ENCODE data around the gene TCOF1.

Gene TCOF1

DNA sequence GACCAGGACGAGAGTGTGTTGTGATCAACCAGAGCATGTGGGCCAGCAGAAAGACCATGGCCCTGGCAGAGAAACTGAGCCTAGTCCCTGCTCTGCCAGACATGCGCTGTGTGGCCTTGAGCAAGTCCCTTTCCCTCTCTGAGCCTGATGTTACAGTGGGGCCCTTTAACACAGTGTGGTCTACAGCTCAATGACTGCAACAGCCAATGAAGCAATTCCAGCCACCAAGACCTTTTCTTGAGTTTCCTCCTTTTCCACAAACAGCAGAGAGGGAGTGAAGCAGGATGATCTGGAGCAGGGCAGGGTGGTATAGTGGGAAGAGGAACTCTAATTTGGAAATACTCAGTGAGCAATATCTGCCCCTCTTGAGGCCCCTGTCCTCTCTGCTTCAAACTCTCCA is 29.0 kb upstream of the TCOF1 start:
- no peak for DNase-seq (ENCODE audit: low spot score in 2 of 2)
- no peak for ATAC-seq (replicated peaks; ENCODE audit: extremely low read depth, poor library complexity, severe bottlenecking)
- Mint-ChIP-seq H3K27me3 (peaks cover 9% of the 10 kb centered on the region), H3K4me3 (no peak overlapping the region), H3K27ac (ENCODE audit: low read depth) (no peak overlapping the region), H3K9me3 (no peaks in the 10 kb centered on the region), H3K36me3 (ENCODE audit: insufficient read depth) (no peaks in the 10 kb centered on the region), H3K4me1 (no peaks in the 10 kb centered on the region)

DNA sequence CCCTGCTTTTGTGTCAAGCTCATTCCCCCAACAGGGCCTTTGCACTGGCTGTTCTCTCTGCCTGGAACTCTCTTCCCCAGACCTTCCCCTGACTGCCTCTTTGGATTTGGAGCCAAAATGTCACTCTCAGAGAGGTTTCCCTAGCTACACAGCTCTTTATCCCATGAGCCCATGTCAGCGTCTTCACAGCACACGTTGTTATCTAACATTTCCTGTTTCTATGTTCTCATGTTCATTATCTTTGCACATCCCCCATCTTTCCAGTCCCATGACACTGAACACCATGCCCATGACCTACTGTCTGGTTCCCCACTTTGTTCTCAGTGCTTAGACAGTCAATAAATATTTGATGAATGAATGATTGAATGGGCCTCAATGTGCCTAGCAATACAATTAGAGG is 28.5 kb upstream of the TCOF1 start:
- no peaks in the 10 kb centered on the region for H3K4me1 Mint-ChIP-seq

DNA sequence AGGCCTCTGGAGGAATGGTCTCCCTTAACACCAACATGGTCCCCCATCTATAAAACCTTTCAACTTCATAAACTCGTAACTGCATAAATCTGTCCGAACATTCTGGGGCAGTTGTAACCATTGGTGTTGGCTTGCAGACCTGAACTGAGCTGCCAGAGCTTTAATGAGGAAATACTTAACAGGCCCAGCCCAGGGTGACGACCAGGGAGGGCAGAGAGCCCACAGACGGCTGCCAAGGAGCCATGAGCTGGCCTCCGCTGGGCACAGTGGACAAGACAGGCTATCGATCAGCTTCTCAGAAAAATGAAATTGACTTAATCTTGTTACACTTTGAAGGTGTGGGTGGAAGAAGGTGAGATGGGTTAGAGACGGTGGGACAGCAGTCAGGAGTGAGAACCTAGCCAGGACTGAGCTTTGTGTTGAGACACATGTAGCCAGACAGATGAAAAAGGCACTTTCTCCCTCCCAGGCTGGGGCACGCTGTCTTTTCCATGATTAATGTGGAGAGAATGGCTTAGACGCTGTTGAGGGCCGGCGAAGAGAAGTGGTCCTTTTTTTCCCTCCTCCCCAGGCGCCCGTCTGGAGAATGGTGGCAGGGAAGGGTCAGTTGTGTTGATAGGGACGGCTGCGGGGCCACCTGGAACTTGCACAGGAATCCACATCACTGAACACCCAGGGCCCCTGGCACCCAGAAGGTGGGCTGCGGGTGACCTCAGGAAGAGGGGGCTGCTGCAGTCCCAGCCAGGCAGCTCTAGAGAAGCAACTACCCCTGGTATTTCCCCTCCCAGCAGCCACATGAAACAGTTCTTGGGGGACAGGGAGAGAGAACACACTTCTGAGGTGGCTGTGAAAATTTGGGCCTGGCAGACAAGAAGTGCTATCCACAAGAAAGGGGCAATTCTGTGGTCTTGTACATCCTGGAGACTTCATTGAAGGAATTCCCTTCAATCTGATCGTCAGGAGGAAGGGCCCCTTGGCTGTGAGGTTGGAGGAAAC is 27.3 kb upstream of the TCOF1 start:
- H3K9me3 Mint-ChIP-seq = no peaks in the 10 kb centered on the region
- H3K4me1 Mint-ChIP-seq = no peaks in the 10 kb centered on the region
- peaks cover 9% of the 10 kb centered on the region for H3K27me3 Mint-ChIP-seq
- H3K36me3 Mint-ChIP-seq (ENCODE audit: insufficient read depth) = no peaks in the 10 kb centered on the region
- no peak for DNase-seq (ENCODE audit: low spot score in 2 of 2)
- ATAC-seq (replicated peaks; ENCODE audit: extremely low read depth, poor library complexity, severe bottlenecking) = no peak
- no peak overlapping the region for H3K27ac Mint-ChIP-seq (ENCODE audit: low read depth)
- no peak overlapping the region for H3K4me3 Mint-ChIP-seq

More for the DNA sequence above, 28.5 kb upstream of the TCOF1 start:
- ATAC-seq (replicated peaks; ENCODE audit: extremely low read depth, poor library complexity, severe bottlenecking) (no peak), DNase-seq (ENCODE audit: low spot score in 2 of 2) (no peak)
- H3K9me3 Mint-ChIP-seq = no peaks in the 10 kb centered on the region
- H3K4me3 Mint-ChIP-seq = no peak overlapping the region
- H3K27me3 Mint-ChIP-seq = peaks cover 9% of the 10 kb centered on the region
- no peak overlapping the region for H3K27ac Mint-ChIP-seq (ENCODE audit: low read depth)
- no peaks in the 10 kb centered on the region for H3K36me3 Mint-ChIP-seq (ENCODE audit: insufficient read depth)

DNA sequence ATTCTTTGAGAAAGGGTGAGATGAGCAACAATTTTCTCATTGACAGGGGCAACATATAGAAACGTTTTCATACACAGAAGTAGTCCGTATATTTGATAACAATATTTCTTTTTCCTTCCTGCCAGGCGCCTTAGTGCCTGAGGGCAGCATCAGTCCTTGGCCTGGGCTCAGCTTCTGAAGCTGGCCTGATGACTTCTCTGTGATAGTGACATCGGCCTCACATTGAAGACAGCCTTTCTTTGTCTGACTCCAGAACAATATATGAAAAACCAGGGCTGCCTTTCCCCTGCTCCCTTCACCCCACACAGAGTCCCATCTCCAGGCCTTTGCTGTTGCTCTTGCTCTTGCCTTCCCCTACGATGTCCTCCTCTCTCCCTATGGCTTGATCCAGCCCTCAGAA is 24.1 kb upstream of the TCOF1 start:
- no peaks in the 10 kb centered on the region for H3K9me3 Mint-ChIP-seq
- H3K27me3 Mint-ChIP-seq = no peaks in the 10 kb centered on the region
- ATAC-seq (replicated peaks; ENCODE audit: extremely low read depth, poor library complexity, severe bottlenecking) = no peak
- no peaks in the 10 kb centered on the region for H3K36me3 Mint-ChIP-seq (ENCODE audit: insufficient read depth)
- H3K4me1 Mint-ChIP-seq = no peaks in the 10 kb centered on the region
- no peak for DNase-seq (ENCODE audit: low spot score in 2 of 2)
- H3K27ac Mint-ChIP-seq (ENCODE audit: low read depth) = no peak overlapping the region
- no peak overlapping the region for H3K4me3 Mint-ChIP-seq

DNA sequence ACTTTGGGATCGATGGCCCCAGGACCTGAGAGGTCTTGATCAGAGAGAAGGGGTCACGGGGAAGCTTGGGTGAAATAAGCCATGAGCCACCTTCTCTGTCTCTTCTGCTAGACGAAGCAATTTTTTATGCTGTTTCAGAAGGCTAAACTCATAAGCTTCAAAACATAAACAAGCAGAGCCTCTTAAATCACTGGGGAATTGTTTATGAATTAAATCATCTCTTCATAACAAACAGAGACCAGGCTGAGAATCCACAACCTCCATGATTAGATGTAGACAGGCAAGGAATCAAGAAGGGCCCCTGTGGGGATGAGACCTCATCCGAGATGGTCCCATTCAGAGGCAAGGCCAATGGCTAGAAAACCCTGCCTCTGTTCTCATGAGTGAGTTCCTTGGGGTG is 21.7 kb upstream of the TCOF1 start:
- no peak overlapping the region for H3K27ac Mint-ChIP-seq (ENCODE audit: low read depth)
- no peaks in the 10 kb centered on the region for H3K36me3 Mint-ChIP-seq (ENCODE audit: insufficient read depth)
- DNase-seq (ENCODE audit: low spot score in 2 of 2) (no peak), ATAC-seq (replicated peaks; ENCODE audit: extremely low read depth, poor library complexity, severe bottlenecking) (no peak)
- no peaks in the 10 kb centered on the region for H3K4me1 Mint-ChIP-seq
- no peaks in the 10 kb centered on the region for H3K27me3 Mint-ChIP-seq
- no peaks in the 10 kb centered on the region for H3K9me3 Mint-ChIP-seq
- H3K4me3 Mint-ChIP-seq = no peak overlapping the region

DNA sequence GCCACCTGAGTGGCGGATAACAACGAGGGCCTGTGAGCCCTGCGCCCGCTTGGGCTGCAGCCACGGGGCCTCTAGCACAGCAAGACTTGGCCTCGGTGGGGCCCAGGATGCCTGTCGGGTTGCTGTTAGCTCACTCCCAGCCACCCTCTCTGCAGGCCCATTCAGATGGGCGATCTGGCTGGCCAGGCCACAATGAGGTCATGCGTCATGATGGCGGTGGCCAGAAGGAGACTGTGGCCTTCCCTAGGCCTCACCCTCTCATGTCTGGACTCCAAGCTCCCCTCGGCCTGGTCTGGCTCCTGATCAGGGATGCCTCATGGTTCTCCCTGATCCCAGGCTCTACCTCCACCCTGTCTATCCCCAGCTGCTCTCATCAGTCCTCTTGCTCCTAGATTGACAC is 19.0 kb upstream of the TCOF1 start:
- DNase-seq (ENCODE audit: low spot score in 2 of 2) = no peak
- no peaks in the 10 kb centered on the region for H3K36me3 Mint-ChIP-seq (ENCODE audit: insufficient read depth)
- H3K27ac Mint-ChIP-seq (ENCODE audit: low read depth) = no peak overlapping the region
- no peak for ATAC-seq (replicated peaks; ENCODE audit: extremely low read depth, poor library complexity, severe bottlenecking)
- no peak overlapping the region for H3K4me3 Mint-ChIP-seq
- H3K27me3 Mint-ChIP-seq = no peaks in the 10 kb centered on the region
- H3K4me1 Mint-ChIP-seq = peaks cover 14% of the 10 kb centered on the region
- no peaks in the 10 kb centered on the region for H3K9me3 Mint-ChIP-seq

DNA sequence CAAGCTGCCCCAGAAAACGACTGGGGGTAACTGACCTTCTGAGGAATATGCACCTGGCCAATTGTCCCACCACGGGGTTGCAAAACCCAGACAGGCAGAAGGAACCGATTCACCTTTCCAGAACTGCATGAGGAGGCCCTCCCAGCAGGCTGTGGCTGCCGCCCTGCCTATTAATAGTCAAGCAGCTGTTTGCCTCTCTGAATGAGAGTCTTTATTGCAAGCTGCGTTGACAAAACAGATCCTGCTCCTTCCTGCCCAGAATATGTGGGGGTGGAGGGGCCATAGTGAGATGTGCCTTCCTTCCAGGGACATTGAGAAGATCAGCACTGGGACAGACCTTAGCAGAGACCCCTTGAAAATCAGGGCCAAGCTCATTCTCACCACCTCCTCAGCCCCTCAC is 18.3 kb upstream of the TCOF1 start:
- DNase-seq (ENCODE audit: low spot score in 2 of 2) = no peak
- no peaks in the 10 kb centered on the region for H3K9me3 Mint-ChIP-seq
- no peak overlapping the region for H3K27ac Mint-ChIP-seq (ENCODE audit: low read depth)
- peaks cover 15% of the 10 kb centered on the region for H3K4me1 Mint-ChIP-seq
- H3K36me3 Mint-ChIP-seq (ENCODE audit: insufficient read depth) = no peaks in the 10 kb centered on the region
- H3K27me3 Mint-ChIP-seq = no peaks in the 10 kb centered on the region
- H3K4me3 Mint-ChIP-seq = no peak overlapping the region
- ATAC-seq (replicated peaks; ENCODE audit: extremely low read depth, poor library complexity, severe bottlenecking) = no peak

DNA sequence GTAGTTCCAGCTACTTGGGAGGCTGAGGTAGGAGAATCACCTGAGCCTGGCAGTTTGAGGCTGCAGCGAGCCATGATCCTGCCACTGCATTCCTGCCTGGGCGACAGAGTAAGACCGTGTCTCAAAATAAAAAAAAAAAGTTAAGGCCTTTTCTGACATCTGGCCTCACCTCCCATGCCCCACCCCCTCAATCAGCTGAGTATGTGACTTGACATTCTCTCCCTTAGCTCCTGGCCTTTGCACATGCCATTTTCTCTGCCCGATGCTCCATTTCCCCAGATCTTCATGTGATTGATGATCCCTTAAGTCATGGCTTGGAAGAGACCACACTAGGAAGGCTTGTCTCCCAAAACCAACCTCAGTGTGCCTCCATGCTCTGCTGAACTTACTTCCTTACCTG is 17.7 kb upstream of the TCOF1 start:
- Mint-ChIP-seq H3K4me3 (no peak overlapping the region), H3K27me3 (no peaks in the 10 kb centered on the region), H3K9me3 (no peaks in the 10 kb centered on the region), H3K36me3 (ENCODE audit: insufficient read depth) (no peaks in the 10 kb centered on the region), H3K27ac (ENCODE audit: low read depth) (no peak overlapping the region), H3K4me1 (peaks cover 15% of the 10 kb centered on the region)
- ATAC-seq (replicated peaks; ENCODE audit: extremely low read depth, poor library complexity, severe bottlenecking) (no peak), DNase-seq (ENCODE audit: low spot score in 2 of 2) (no peak)

DNA sequence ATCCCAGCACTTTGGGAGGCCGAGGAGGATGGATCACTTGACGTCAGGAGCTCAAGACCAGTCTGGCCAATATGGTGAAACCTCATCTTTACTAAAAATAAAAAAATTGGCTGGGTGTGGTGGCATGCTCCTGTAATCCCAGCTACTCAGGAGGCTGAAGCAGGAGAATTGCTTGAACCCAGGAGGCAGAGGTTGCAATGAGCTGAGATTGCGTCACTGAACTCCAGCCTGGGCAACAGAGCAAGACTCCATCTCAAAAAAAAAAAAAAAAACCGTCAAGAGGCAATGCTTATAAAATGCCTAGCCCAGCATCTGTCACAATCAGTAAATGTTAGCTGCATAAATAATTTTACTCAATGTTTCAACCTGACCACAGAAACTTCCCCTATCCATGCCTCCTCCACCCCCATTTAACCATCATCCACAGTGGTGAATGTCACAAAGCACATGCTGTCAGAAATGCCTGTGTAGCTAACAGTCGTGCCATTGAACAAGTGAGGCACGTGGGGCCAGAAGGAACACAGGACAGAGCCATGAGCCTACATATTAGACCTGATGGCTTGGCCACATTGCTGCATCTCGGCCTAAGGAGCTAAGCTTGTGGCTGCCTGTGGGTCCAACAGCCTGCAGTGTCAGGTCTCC is 16.8 kb upstream of the TCOF1 start:
- Mint-ChIP-seq H3K4me1 (peaks cover 15% of the 10 kb centered on the region), H3K27ac (ENCODE audit: low read depth) (no peak overlapping the region), H3K27me3 (no peaks in the 10 kb centered on the region), H3K4me3 (no peak overlapping the region), H3K9me3 (no peaks in the 10 kb centered on the region), H3K36me3 (ENCODE audit: insufficient read depth) (no peaks in the 10 kb centered on the region)
- ATAC-seq (replicated peaks; ENCODE audit: extremely low read depth, poor library complexity, severe bottlenecking) (no peak), DNase-seq (ENCODE audit: low spot score in 2 of 2) (no peak)

DNA sequence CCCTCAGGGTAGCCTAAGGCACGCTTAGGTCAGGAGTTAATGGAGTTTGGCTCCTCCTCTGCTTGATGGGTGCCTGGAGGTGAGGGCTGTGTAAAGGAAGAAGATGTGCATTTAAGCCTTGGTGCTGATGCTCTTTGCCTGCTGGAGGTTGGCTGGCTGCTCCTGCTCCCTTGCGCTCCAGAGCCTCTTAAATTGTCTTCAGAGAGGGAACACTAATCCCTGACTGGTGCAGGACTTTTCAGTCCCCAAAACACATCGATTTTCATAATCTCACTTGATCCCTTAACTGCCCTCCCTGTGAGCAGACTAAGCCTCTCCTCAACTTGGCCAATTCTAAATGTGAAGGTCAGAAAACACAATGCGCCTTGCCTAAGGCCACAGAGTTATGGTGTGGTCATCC is 16.2 kb upstream of the TCOF1 start:
- DNase-seq (ENCODE audit: low spot score in 2 of 2) (no peak), ATAC-seq (replicated peaks; ENCODE audit: extremely low read depth, poor library complexity, severe bottlenecking) (no peak)
- Mint-ChIP-seq H3K4me3 (no peak overlapping the region), H3K36me3 (ENCODE audit: insufficient read depth) (no peaks in the 10 kb centered on the region), H3K27ac (ENCODE audit: low read depth) (no peak overlapping the region), H3K9me3 (no peaks in the 10 kb centered on the region), H3K27me3 (no peaks in the 10 kb centered on the region), H3K4me1 (peaks cover 15% of the 10 kb centered on the region)

DNA sequence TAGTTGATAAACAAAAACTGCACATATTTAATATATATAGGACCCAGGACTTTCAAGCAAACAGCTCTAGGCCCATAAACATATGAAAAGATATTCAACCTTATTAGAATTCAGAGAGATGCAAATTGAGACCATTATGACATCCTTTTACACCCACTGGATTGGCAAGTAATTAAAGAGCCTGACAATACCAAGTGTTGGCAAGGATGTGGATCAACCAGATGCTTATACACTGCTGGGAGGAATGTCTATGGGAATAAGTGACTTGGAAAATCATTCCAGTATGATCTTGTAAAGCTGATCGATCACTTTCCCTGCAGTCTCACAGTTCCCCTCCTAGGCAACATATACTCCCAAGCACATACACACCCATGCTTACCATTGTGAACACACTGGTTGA is 15.5 kb upstream of the TCOF1 start:
- no peak for ATAC-seq (replicated peaks; ENCODE audit: extremely low read depth, poor library complexity, severe bottlenecking)
- no peaks in the 10 kb centered on the region for H3K27me3 Mint-ChIP-seq
- H3K9me3 Mint-ChIP-seq = no peaks in the 10 kb centered on the region
- peak overlapping the region; percentile 74 for H3K27ac Mint-ChIP-seq (ENCODE audit: low read depth)
- H3K36me3 Mint-ChIP-seq (ENCODE audit: insufficient read depth) = no peaks in the 10 kb centered on the region
- no peak overlapping the region for H3K4me3 Mint-ChIP-seq
- DNase-seq (ENCODE audit: low spot score in 2 of 2) = no peak
- H3K4me1 Mint-ChIP-seq = peaks cover 15% of the 10 kb centered on the region

DNA sequence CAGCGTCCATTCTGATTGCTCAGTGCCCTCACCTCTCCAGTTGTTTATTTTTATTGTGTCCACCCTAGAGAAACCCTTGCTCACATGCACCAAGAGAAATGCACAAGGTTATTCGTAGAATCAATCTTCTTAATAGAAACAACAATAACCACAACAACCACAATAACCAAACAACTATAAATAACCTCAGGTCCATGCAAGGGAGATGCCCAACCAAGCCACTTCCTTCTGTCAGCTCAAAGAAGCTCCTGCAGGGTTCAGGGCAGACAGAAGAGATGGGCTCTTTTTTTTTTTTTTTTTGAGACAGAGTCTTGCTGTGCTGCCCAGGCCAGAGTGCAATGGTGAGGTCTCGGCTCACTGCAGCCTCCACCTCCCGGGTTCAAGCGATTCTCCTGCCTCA is 14.9 kb upstream of the TCOF1 start:
- H3K4me1 Mint-ChIP-seq = peaks cover 15% of the 10 kb centered on the region
- H3K9me3 Mint-ChIP-seq = no peaks in the 10 kb centered on the region
- peak overlapping the region; percentile 74 for H3K27ac Mint-ChIP-seq (ENCODE audit: low read depth)
- no peaks in the 10 kb centered on the region for H3K27me3 Mint-ChIP-seq
- DNase-seq (ENCODE audit: low spot score in 2 of 2) (no peak), ATAC-seq (replicated peaks; ENCODE audit: extremely low read depth, poor library complexity, severe bottlenecking) (no peak)
- H3K36me3 Mint-ChIP-seq (ENCODE audit: insufficient read depth) = no peaks in the 10 kb centered on the region
- H3K4me3 Mint-ChIP-seq = no peak overlapping the region

DNA sequence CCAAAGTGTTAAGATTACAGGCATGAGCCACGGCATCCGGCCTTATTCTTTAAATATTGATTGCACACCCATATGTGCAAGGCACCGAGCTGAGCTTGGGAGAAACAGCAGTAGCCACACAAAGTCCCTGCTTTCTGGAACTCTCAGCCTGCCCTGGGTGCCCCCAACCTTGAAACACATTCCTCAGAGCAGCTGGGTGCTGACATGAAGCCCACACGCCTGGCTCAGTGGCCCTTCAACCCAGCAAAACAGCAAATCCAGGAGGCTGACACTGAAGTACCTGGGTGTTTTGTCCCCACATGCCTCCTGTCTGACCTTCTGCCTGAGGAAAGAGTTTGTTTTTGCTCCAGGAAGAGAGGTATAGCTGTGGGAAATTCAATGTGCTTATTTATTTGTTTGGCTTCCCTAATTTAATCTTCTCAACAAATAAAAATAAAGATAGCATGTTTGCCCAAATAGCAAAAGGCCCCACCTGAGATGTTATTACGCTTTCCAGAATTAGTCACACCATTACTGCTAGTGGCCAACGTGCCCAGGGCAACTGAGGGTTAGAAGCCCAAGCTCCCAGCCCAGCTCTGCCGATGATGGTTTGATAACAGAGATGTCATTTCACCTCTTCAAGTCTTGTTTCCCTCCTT is 13.4 kb upstream of the TCOF1 start:
- DNase-seq (ENCODE audit: low spot score in 2 of 2) = no peak
- ATAC-seq (replicated peaks; ENCODE audit: extremely low read depth, poor library complexity, severe bottlenecking) = no peak
- Mint-ChIP-seq H3K4me3 (no peak overlapping the region), H3K4me1 (peaks cover 15% of the 10 kb centered on the region), H3K27me3 (no peaks in the 10 kb centered on the region), H3K36me3 (ENCODE audit: insufficient read depth) (no peaks in the 10 kb centered on the region), H3K27ac (ENCODE audit: low read depth) (no peak overlapping the region), H3K9me3 (no peaks in the 10 kb centered on the region)
